Measurements from ENCODE around the gene RABGAP1L. TPM values are rescaled to one million over a fixed set of nuclear protein-coding genes. Genes with fewer than 3 reads are reported as not detected.
"Not testable (repeated sequence)": the region's sequence is repeated elsewhere in the genome, so short reads cannot be mapped to it uniquely, and the experiment has no call there.

Gene RABGAP1L
- total RNA-seq, 1 experiment from 2014 or later: 18.7 TPM

- DNase-seq (ENCODE audit: low read depth): no peak
These were observed 495.2 kb downstream of the RABGAP1L start for GRCh38 chr1:174654560-174654959.

- no peak for DNase-seq (ENCODE audit: low read depth)
These were observed 497.2 kb downstream of the RABGAP1L start for GRCh38 chr1:174656409-174657059.

GRCh38 chr1:174657411-174657810, 498.1 kb downstream of the RABGAP1L start:
- DNase-seq (ENCODE audit: low read depth): no peak

GRCh38 chr1:174657893-174658292, 498.6 kb downstream of the RABGAP1L start:
- DNase-seq (ENCODE audit: low read depth): no peak

GRCh38 chr1:174659823-174660222, 500.5 kb downstream of the RABGAP1L start:
- peak; percentile 56 for DNase-seq (ENCODE audit: low read depth)

- no peak for DNase-seq (ENCODE audit: low read depth)
These were observed 501.2 kb downstream of the RABGAP1L start for GRCh38 chr1:174660476-174660875.

GRCh38 chr1:174663358-174663757, 504.0 kb downstream of the RABGAP1L start:
- DNase-seq (ENCODE audit: low read depth): no peak

GRCh38 chr1:174666248-174666647, 506.9 kb downstream of the RABGAP1L start:
- DNase-seq (ENCODE audit: low read depth): no peak

- DNase-seq (ENCODE audit: low read depth): no peak
These were observed 512.5 kb downstream of the RABGAP1L start for GRCh38 chr1:174671826-174672225.

GRCh38 chr1:174676856-174677255, 517.5 kb downstream of the RABGAP1L start:
- DNase-seq (ENCODE audit: low read depth): no peak

GRCh38 chr1:174678657-174679056, 519.3 kb downstream of the RABGAP1L start:
- DNase-seq (ENCODE audit: low read depth): no peak

GRCh38 chr1:174680101-174680500, 520.8 kb downstream of the RABGAP1L start:
- no peak for DNase-seq (ENCODE audit: low read depth)

GRCh38 chr1:174682419-174683008, 523.2 kb downstream of the RABGAP1L start:
- peak; percentile 4 for DNase-seq (ENCODE audit: low read depth)

GRCh38 chr1:174686213-174686612, 526.9 kb downstream of the RABGAP1L start:
- no peak for DNase-seq (ENCODE audit: low read depth)

GRCh38 chr1:174689524-174689923, 530.2 kb downstream of the RABGAP1L start:
- no peak for DNase-seq (ENCODE audit: low read depth)

GRCh38 chr1:174690266-174690665, 530.9 kb downstream of the RABGAP1L start:
- no peak for DNase-seq (ENCODE audit: low read depth)

- peak; percentile 17 for DNase-seq (ENCODE audit: low read depth)
These were observed 533.0 kb downstream of the RABGAP1L start for GRCh38 chr1:174692313-174692712.

GRCh38 chr1:174693085-174693484, 533.8 kb downstream of the RABGAP1L start:
- DNase-seq (ENCODE audit: low read depth): no peak

GRCh38 chr1:174693539-174693938, 534.2 kb downstream of the RABGAP1L start:
- not testable (repeated sequence) for DNase-seq (ENCODE audit: low read depth)

- DNase-seq (ENCODE audit: low read depth): no peak
These were observed 536.9 kb downstream of the RABGAP1L start for GRCh38 chr1:174696026-174696821.

GRCh38 chr1:174700314-174700713, 541.0 kb downstream of the RABGAP1L start:
- DNase-seq (ENCODE audit: low read depth): no peak

- no peak for DNase-seq (ENCODE audit: low read depth)
These were observed 541.5 kb downstream of the RABGAP1L start for GRCh38 chr1:174700775-174701174.

- no peak for DNase-seq (ENCODE audit: low read depth)
These were observed 542.2 kb downstream of the RABGAP1L start for GRCh38 chr1:174701565-174701964.

Measured in M059J (cell line).